Ovary (tissue), 9 donors: Measurements from ENCODE around the gene GPX3. TPM values are rescaled to one million over a fixed set of nuclear protein-coding genes. Genes with fewer than 3 reads are reported as not detected.

Experiments
- DNase-seq, 5 donors: peaks; one replicate each; pipeline ENCODE4 v3.0.0-alpha.2; 2019 to 2020
- H3K27ac ChIP-seq, 2 donors: fragments of 200-600 bp; one replicate each; pipeline versions ENCODE4 v1.5.1 to v1.8.0; 2019 to 2022
- H3K27me3 ChIP-seq: fragments of 200-600 bp; one replicate; pipeline ENCODE4 v1.8.0; 2022
- H3K36me3 ChIP-seq: fragments of 200-600 bp; sonication (generic); one replicate; pipeline ENCODE4 v1.5.1; 2019
- H3K4me1 ChIP-seq: one replicate; pipeline ENCODE4 v1.8.1; 2013; ENCODE audit warnings: mild to moderate bottlenecking, moderate library complexity; ENCODE audit not compliant: insufficient read depth
- H3K4me3 ChIP-seq: fragments of 200-600 bp; sonication (generic); one replicate; pipeline ENCODE4 v1.5.1; 2017
- H3K9me3 ChIP-seq, 2 donors: fragments of 200-600 bp in 1 of 2; sonication (generic) in 1 of 2; one replicate each; pipeline versions ENCODE4 v1.5.1 to v1.8.1; 2013 to 2019; ENCODE audit warnings: mild to moderate bottlenecking in 1 of 2, moderate library complexity in 1 of 2
- CTCF ChIP-seq, 3 donors: fragments of 450-650 bp in 2 of 3; fragments of 200-600 bp in 1 of 3; IDR thresholded peaks; one replicate each; pipeline versions ENCODE4 v1.5.1 to v1.8.0; 2016 to 2022; ENCODE audit warnings: antibody characterized with exemption in 3 of 3, mild to moderate bottlenecking in 1 of 3
- EP300 ChIP-seq: sonication (generic); formaldehyde crosslinking; IDR thresholded peaks from one replicate; pipeline ENCODE4 v1.6.1; 2017; ENCODE audit warnings: antibody characterized with exemption
- POLR2A ChIP-seq: fragments of 450-650 bp; IDR thresholded peaks from one replicate; pipeline ENCODE4 v1.6.1; 2017; ENCODE audit warnings: antibody characterized with exemption, mild to moderate bottlenecking, moderate library complexity
- WGBS, 3 donors: extraction: QIAGEN DNeasy Blood & Tissue Kit in 1 of 3; methylation state at CpG; one replicate each; pipeline versions ENCODE4 v1.1.5 to v1.1.7; 2013 to 2017; 5-methylcytosine and 5-hydroxymethylcytosine counted together
- intact Hi-C, 4 donors: fragments of 100-400 bp; cut with DNase I; formaldehyde crosslinking; loops; one replicate each; pipeline versions ENCODE4 v1.11.0 to v1.15.1; 2022 to 2023
- polyA plus RNA-seq, 2 donors: library from polyadenylated mRNA; stranded (reverse); fragments of 200-250 nt in 1 of 2; fragments of 350-450 nt in 1 of 2; fragmentation: Illumina TruSeq in 1 of 2; extraction: RNeasy Lipid Tissue Mini Kit (QIAGEN cat#74804) in 1 of 2; gene quantifications; one replicate each; pipeline ENCODE4 v1.2.3, GENCODE V29; 2013 to 2014
- total RNA-seq, 7 donors: library from RNA; depleted of rRNA in 2 of 7; stranded (reverse); fragments of >200 nt in 2 of 7; fragmentation: NEBNext Ultra II Directional in 3 of 7; extraction: Animal tissue kit (Norgen Biotek cat#: 25700) in 3 of 7; gene quantifications; one replicate each; pipeline versions ENCODE4 v1.1.0 to v1.2.4, GENCODE V29; 2016 to 2023
- donor health status: DM: no; HTN: no; CAD: no; lungs with moderate emphysema.
- donor health status: DM: no; HTN: no; CAD: no.
- donor health status: Bipolar disorder and iron deficiency.
- donor health status: DM: yes; HTN: yes; CAD: no.
- donor health status: DM: no; HTN: no; CAD: no.
- donor health status: DM: yes; HTN: yes; CAD: no.

The GPX3 gene
- total and polyA plus RNA-seq, 9 donors, result 110 to 827 (median 292) TPM

- intact Hi-C loops, result loop anchor here in 1 of 4 donors (5.0 kb wide), 1 partner anchor 561 kb away; no protein-coding TSS in a partner anchor
- Histone ChIP-seq H3K27ac (peak overlapping the region in 1 of 2 donors; percentile 55), H3K4me1 (peaks cover 30% of the 10 kb centered on the region), H3K4me3 (peak overlapping the region; percentile 11), H3K9me3 (no peaks in the 10 kb centered on the region), H3K36me3 (no peaks in the 10 kb centered on the region), H3K27me3 (no peaks in the 10 kb centered on the region)
- WGBS, 3 donors, result 17 to 20% (median 17%) methylated on average over 5 of the region's 5 CpGs
- TF ChIP-seq POLR2A (no peak), CTCF (IDR thresholded peaks at IDR 0.05) (no peak), EP300 (no peak)
- peak; percentile 54 to 75 (median 71) for DNase-seq
These were observed 2.7 kb downstream of the GPX3 start for GRCh38 chr5:151023047-151023615.

GRCh38 chr5:151023651-151024050 lies 3.3 kb downstream of the GPX3 start:
- peaks cover 30% of the 10 kb centered on the region for H3K4me1 ChIP-seq
- H3K36me3 ChIP-seq, result no peaks in the 10 kb centered on the region
- H3K27me3 ChIP-seq, result no peaks in the 10 kb centered on the region
- WGBS, 3 donors, result 28 to 38% (median 32%) methylated on average over 8 of the region's 8 CpGs
- intact Hi-C loops, result loop anchor here in 1 of 4 donors (5.0 kb wide), 1 partner anchor 561 kb away; no protein-coding TSS in a partner anchor
- H3K9me3 ChIP-seq, result no peaks in the 10 kb centered on the region
- H3K27ac ChIP-seq, result peak overlapping the region in 1 of 2 donors; percentile 55
- TF ChIP-seq EP300 (no peak), POLR2A (peak; percentile 28)
- H3K4me3 ChIP-seq, result peak overlapping the region; percentile 11
- peak; percentile 52 to 74 (median 58) for DNase-seq

GRCh38 chr5:151024440-151025249 lies 4.3 kb downstream of the GPX3 start:
- no peak overlapping the region for H3K4me3 ChIP-seq
- intact Hi-C loops, result loop anchor here in 1 of 4 donors (5.0 kb wide), 1 partner anchor 562 kb away; no protein-coding TSS in a partner anchor
- TF ChIP-seq CTCF (IDR thresholded peaks at IDR 0.05) (no peak), EP300 (no peak), POLR2A (no peak)
- no peaks in the 10 kb centered on the region for H3K27me3 ChIP-seq
- no peak for DNase-seq
- no peaks in the 10 kb centered on the region for H3K9me3 ChIP-seq
- peaks cover 30% of the 10 kb centered on the region for H3K4me1 ChIP-seq
- no peak overlapping the region for H3K27ac ChIP-seq
- H3K36me3 ChIP-seq, result no peaks in the 10 kb centered on the region
- 84 to 87% (median 87%) methylated on average over 6 to 7 of the region's 7 CpGs for WGBS, 3 donors

GRCh38 chr5:151025250-151025606 lies 4.8 kb downstream of the GPX3 start:
- Histone ChIP-seq H3K36me3 (no peaks in the 10 kb centered on the region), H3K27ac (peak overlapping the region in 1 of 2 donors; percentile 15), H3K9me3 (no peaks in the 10 kb centered on the region), H3K4me3 (no peak overlapping the region), H3K27me3 (no peaks in the 10 kb centered on the region), H3K4me1 (peaks cover 33% of the 10 kb centered on the region)
- no peak for TF ChIP-seq POLR2A
- TF ChIP-seq EP300, result no peak
- no peak for TF ChIP-seq CTCF (IDR thresholded peaks at IDR 0.05)
- intact Hi-C loops, result no loop called here
- DNase-seq, result no peak
- 89 to 99% (median 96%) methylated on average over 7 of the region's 7 CpGs for WGBS, 3 donors
